ENCODE results near the gene CA6.

The CA6 gene

GRCh38 chr1:8947127-8947691, 1.5 kb downstream of the CA6 start:
- no peaks in the 10 kb centered on the region for H3K9me3 ChIP-seq (ENCODE audit: control insufficient read depth, low read length)
- no peak overlapping the region for H3K4me2 ChIP-seq (ENCODE audit: low read length)
- H3K27me3 ChIP-seq (ENCODE audit: control insufficient read depth, insufficient read depth, low read length): no peaks in the 10 kb centered on the region
- no peaks in the 10 kb centered on the region for H3K79me2 ChIP-seq
- no peak overlapping the region for H3K27ac ChIP-seq
- H3K36me3 ChIP-seq (ENCODE audit: control insufficient read depth, insufficient read depth, low read length): no peaks in the 10 kb centered on the region
- TF ChIP-seq, protein P1, sequence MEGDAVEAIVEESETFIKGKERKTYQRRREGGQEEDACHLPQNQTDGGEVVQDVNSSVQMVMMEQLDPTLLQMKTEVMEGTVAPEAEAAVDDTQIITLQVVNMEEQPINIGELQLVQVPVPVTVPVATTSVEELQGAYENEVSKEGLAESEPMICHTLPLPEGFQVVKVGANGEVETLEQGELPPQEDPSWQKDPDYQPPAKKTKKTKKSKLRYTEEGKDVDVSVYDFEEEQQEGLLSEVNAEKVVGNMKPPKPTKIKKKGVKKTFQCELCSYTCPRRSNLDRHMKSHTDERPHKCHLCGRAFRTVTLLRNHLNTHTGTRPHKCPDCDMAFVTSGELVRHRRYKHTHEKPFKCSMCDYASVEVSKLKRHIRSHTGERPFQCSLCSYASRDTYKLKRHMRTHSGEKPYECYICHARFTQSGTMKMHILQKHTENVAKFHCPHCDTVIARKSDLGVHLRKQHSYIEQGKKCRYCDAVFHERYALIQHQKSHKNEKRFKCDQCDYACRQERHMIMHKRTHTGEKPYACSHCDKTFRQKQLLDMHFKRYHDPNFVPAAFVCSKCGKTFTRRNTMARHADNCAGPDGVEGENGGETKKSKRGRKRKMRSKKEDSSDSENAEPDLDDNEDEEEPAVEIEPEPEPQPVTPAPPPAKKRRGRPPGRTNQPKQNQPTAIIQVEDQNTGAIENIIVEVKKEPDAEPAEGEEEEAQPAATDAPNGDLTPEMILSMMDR (IDR thresholded peaks at IDR 0.05): no peak
- no peak overlapping the region for H3K9ac ChIP-seq
- H3K4me3 ChIP-seq (ENCODE audit: low read depth, low read length): no peak overlapping the region
- no peak overlapping the region for H2AFZ ChIP-seq
- no peaks in the 10 kb centered on the region for H3K4me1 ChIP-seq

- Histone ChIP-seq H3K9ac (no peak overlapping the region), H2AFZ (no peak overlapping the region), H3K27ac (no peak overlapping the region), H3K4me1 (no peaks in the 10 kb centered on the region), H3K79me2 (no peaks in the 10 kb centered on the region), H3K36me3 (ENCODE audit: control insufficient read depth, insufficient read depth, low read length) (no peaks in the 10 kb centered on the region), H3K4me3 (ENCODE audit: low read depth, low read length) (no peak overlapping the region), H3K4me2 (ENCODE audit: low read length) (no peak overlapping the region), H3K27me3 (ENCODE audit: control insufficient read depth, insufficient read depth, low read length) (no peaks in the 10 kb centered on the region), H3K9me3 (ENCODE audit: control insufficient read depth, low read length) (no peaks in the 10 kb centered on the region)
- TF ChIP-seq, protein P1 (IDR thresholded peaks at IDR 0.05): no peak
These were observed 4.6 kb downstream of the CA6 start for GRCh38 chr1:8950309-8950708.

GRCh38 chr1:8951231-8951630, 5.6 kb downstream of the CA6 start:
- Histone ChIP-seq H3K27me3 (ENCODE audit: control insufficient read depth, insufficient read depth, low read length) (no peaks in the 10 kb centered on the region), H3K27ac (no peak overlapping the region), H3K9ac (no peak overlapping the region), H3K36me3 (ENCODE audit: control insufficient read depth, insufficient read depth, low read length) (no peaks in the 10 kb centered on the region), H3K9me3 (ENCODE audit: control insufficient read depth, low read length) (no peaks in the 10 kb centered on the region), H3K4me3 (ENCODE audit: low read depth, low read length) (no peak overlapping the region), H3K4me2 (ENCODE audit: low read length) (no peak overlapping the region), H2AFZ (no peak overlapping the region), H3K79me2 (no peaks in the 10 kb centered on the region), H3K4me1 (no peaks in the 10 kb centered on the region)
- TF ChIP-seq, protein P1 (IDR thresholded peaks at IDR 0.05): no peak

DNA sequence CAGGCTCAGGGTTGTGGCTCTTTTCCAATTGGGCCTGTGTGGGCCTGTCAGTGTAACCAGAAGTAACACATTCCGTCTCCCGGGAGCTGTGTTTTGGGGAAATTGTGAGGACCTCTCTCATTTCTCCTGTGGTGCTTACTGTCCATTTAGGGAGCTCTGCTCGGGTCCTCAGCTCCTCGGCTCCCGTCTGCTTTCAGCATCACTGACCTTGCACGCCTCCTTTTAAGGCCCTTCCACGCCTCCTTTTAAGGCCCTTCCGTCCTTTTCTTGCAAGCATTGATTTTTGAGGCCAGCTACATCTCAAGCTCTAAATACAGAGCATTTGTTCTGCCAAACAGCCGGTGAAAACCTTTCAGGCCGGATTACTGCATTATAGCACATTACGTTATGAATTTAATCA, 9.7 kb downstream of the CA6 start:
- Histone ChIP-seq H3K4me3 (ENCODE audit: low read depth, low read length) (no peak overlapping the region), H3K36me3 (ENCODE audit: control insufficient read depth, insufficient read depth, low read length) (no peaks in the 10 kb centered on the region), H3K79me2 (no peaks in the 10 kb centered on the region), H3K27me3 (ENCODE audit: control insufficient read depth, insufficient read depth, low read length) (no peaks in the 10 kb centered on the region), H3K27ac (no peak overlapping the region), H3K9me3 (ENCODE audit: control insufficient read depth, low read length) (no peaks in the 10 kb centered on the region), H2AFZ (no peak overlapping the region), H3K4me2 (ENCODE audit: low read length) (no peak overlapping the region), H3K4me1 (no peaks in the 10 kb centered on the region), H3K9ac (no peak overlapping the region)
- TF ChIP-seq, protein P1 (IDR thresholded peaks at IDR 0.05): no peak

Measured in parathyroid adenoma (tissue), 2 donors.